HG02852 (cell line): ENCODE measurements around the gene UTP15.

Experiments
- ATAC-seq: cut with Tn5 transposase; IDR thresholded peaks from one replicate; pipeline ENCODE4 v1.9.1; 2021; ENCODE audit warnings: mild to moderate bottlenecking, moderate library complexity; ENCODE audit not compliant: unreplicated experiment

Gene UTP15, protein sequence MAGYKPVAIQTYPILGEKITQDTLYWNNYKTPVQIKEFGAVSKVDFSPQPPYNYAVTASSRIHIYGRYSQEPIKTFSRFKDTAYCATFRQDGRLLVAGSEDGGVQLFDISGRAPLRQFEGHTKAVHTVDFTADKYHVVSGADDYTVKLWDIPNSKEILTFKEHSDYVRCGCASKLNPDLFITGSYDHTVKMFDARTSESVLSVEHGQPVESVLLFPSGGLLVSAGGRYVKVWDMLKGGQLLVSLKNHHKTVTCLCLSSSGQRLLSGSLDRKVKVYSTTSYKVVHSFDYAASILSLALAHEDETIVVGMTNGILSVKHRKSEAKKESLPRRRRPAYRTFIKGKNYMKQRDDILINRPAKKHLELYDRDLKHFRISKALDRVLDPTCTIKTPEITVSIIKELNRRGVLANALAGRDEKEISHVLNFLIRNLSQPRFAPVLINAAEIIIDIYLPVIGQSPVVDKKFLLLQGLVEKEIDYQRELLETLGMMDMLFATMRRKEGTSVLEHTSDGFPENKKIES

DNA sequence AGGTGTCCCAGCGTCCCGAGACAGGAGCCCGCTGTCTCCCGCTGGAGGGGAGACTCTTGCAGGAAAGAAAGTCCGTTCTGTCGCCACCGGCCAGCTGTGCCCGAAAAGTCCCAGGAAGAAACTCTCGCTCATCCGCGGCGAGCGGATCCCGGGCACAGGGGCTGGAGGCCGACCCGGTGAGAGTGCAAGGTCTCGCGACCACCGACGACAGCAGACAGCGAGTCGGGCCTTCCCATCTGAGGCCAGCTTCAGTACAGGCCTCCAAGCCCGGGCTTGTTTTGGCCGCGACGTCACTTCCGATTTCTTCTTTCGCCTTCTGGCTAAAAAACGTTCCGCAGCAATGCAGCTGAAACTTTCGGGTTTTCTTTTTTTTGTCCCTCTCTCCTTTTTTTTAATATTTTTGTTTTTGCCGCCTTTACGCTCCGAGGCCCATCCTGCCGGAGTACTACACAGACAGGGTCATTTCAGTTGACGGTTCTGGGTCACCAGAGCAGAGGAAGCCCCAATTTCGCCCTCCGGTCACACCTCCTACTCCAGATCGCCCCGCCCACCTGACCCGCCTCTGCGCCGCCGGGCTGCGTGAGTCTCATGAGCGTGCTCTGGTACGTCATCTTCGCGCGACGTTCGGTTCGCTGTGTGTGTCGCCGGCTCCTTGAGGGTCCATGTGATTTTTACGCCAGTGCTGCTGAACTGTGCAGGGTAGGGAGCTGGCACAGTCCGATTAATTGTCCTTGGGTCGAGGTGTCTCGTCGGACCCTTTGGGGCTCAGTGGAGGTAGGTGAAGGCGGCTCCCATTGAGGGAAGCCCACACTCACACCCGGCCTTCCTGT is at the start of gene UTP15, which contains the start of gene ANKRA2:
UTP15 (plus strand) TSS at position 605 of the 830 bp plus-strand sequence. CDS start 1,602 bp downstream, outside the sequence.
ANKRA2 (minus strand) TSS at position 501 of the 830 bp plus-strand sequence. CDS start 2,758 bp downstream, outside the sequence.
- peak; percentile 93 for ATAC-seq

DNA sequence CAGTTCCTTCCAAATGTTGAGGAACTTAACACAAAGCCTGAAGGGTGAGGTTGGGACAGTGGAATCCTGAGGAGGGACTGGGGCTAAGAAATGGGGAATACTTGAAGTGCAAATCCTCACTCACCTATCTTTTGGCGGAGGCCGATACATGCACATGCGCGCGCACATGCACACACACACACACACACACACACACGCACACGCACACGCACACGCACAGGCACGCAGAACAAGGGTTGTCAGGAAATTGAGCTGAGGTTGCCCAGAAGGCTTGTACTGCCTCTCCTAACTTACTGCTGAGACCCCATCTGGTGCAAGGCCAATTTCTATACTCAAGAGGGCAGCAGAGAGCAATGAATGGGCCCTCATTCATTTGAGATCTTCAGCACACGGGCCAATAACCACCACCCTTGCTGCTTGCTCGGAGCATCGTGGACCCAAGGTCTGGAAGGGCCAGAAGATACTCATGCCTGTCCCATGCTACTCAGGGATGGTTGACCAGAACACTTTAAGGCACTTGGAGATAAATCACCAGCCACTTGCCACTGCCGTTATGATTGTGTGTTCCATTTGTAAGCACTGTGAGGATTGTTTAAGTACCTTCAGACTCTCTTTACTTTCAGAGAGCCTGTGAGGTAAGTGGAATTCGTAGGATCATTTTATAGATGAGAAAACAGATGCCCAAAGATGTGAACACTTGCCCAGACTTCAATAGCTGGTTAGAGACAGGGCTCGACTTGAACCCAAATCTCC is 45.8 kb upstream of the UTP15 start:
- peak; percentile 98 for ATAC-seq

DNA sequence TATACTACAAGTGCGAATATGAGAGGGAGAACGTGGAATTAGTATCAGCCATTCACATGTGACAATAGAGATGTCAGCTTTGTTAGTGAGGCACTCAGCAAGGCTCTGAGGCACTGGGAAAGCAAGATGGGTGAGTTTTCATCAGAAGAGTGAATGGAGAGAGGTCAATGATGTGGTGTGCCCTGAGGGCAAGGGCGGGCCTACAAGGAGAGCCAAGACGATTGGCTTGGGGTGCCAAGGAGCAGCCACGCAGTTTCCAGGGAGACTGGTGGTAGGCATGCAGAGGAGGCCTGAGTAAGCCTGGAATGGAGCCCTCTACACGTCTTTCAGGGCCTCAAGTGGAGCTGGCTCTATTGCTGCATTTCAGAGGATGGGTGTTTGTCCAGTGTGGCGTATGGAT is 42.6 kb upstream of the UTP15 start:
- no peak for ATAC-seq

DNA sequence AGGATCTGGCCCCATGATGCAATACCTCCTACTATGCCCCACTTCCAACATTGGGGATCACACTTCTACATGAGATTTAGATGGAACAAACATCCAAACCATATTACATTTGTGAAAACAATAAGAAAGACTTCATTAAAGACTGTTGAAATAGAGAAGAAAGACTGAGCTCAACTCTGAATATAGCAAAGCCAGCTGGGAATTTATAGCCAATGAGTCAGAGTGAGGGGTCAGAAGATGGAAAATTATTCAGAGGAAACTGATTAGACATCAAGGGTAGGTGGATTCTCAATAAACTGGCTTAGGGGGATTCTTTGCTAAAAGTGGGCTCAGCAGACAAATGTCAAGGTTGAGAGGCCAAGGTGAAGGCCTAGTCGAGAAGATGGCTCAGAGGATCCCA is 41.7 kb upstream of the UTP15 start:
- ATAC-seq: no peak

DNA sequence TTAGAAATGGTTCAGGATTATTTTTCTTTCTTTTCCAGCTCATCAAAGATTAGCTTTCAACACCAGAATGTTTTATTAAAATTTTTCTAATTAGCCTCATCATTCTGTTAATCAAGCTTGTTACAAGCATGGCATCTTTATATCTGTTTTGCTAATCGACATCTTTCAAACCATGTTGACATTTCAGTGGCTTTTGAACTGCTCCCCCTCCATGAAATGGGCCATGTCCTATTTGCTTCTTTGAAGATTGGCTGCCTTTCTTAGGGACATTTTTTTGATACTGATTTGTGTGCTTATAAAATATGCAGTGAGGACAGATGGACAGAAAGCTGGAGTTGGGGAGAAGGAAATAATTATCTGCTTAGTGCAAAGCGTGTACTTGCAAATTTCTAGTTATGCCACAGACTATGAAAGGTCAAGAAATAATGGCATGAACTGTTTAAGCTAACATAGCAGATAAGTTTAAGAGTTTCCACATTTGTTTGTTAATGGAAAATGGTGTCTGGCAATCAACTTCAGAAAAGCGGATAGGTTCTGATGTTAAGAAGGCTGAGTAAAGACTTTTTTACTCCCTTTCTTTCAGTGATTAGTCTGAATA is 39.8 kb upstream of the UTP15 start:
- no peak for ATAC-seq

DNA sequence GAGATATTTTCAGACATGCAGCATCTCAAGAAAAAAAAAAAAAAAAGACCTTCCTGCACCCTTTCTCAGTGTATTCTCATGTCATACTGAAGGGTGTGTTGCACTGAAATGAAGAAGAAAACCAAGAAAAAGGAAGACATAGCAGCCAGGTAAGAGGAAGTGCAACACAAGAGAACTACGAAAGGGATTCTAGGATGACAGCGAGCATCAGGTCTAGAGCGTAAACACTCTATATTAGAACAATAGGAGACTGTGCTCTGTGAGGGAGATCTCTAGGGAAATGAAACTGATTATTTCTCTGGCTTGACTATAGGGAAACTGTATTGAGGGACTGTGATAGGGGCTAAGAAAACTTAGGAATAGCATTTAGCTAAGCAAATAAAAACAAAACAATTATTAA is 37.3 kb upstream of the UTP15 start:
- no peak for ATAC-seq

DNA sequence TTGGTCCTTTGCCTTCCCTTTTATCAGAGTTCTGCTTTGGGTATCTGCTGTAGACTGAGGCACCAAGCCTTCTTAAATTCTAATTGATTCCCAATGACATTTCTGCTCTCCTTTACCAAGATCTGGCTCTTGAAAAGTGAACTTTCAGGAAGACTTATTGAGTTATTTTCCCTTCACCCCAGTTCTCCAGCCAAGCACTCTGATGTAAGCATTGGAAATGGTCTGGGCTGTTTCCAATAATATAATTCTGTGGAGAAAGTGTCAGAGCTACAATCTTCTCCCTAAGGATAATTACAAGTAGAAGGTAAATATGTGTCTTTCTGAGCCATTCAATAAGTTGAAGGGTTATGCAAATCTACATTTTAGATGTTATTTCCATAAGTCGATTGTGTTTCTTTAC is 36.5 kb upstream of the UTP15 start:
- ATAC-seq: no peak

DNA sequence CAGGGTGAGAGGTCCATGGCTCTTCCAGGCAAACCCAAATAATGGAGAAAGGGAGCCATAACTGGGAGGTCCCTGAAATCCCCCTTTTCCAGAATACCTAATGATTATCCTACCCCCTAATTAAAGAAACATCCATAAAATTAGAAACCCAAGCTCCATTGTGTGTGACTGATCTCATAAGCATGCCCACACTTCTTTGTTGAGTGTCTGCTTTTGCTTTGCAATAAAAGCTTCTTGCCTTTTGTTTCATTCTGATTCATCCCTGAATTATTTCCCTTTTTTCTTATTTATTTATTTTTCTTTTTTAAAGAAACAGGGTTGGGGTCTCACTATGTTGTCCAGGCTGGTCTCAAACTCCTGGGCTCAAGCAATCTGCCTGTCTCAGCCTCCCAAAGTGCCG is 34.2 kb upstream of the UTP15 start:
- ATAC-seq: no peak

DNA sequence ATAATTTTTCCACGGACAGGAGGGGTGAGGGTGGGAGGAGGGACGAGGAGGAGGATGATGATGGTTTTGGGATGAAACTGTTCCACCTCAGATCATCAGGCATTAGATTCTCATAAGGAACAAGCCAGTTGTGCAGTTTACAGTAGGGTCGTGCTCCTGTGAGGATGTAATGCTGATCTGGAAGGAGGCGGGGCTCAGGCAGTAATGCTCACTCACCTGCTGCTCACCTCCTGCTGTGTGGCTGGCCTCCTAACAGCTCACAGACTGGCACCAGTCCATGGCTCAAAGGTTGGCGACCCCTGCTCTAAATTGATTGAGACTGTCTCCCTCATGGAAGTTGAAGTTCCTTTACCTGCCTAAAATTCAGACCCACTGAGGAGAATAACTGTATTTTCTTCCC is 33.3 kb upstream of the UTP15 start:
- ATAC-seq: no peak

DNA sequence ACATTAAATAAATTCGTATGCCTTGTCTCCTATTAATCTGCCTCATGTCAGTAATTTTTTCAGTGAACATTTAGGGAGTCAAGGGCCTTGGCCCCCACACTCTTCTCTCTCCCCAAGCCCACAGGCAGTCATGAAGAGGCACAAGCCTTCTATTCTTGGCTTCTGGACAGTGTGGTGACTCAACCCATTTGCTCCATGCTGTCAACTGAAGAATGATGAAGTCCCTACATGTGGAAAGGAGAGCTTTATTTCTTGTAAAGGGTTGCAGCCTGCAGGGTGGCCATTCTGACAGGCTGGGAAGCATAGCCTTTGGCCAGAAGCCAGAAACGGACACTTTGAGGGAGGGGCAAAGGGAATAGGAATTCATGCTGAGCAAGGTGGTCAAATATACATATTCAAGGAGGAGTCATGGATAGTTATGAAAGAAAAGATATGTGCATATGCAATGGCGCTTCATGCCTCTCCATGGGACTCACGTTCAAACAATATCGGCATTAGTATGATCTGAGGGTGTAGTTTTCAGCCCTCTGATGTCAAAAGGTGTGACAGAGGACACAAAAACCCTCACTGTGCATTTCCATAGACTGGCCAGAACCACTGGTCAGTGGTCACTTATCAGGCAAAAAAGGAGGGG is 31.4 kb upstream of the UTP15 start:
- ATAC-seq: no peak

DNA sequence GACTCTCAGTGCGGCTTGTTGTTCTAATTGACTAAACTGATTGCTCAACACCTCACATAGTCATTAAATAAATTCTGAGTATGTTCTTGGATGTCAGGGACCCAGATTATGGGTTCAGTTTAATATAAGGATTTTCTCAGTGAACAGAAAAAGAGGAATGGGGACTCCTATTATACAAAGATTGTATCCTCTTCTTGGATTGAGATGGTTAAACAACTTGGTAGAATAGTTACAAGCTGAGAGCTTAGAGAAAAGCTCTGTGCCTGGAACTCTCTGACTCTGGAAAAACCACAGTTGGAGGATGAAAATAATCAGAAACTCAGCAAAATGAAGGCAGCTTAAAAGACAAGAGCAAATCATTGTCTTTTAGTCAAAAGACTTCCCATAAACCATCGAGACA is 30.6 kb upstream of the UTP15 start:
- ATAC-seq: no peak

DNA sequence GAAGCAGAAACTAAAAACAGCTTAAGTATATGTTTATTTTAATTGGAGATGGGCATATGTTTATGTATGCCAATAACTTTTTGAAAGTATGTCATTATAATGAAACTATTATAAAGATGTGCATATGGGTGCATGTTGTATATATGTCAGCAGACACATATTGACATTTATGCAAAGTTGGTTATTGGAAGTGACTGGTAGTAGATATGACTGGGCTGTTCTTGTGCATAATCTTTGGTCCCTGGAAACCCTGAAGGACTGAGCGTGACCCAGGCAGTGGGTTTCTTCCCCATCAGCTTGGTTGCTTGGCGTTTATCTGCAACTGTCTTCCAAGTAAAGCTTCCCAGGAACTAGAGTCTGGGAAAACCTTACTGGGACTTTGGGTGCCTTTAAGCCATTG is 25.8 kb upstream of the UTP15 start:
- ATAC-seq: no peak

DNA sequence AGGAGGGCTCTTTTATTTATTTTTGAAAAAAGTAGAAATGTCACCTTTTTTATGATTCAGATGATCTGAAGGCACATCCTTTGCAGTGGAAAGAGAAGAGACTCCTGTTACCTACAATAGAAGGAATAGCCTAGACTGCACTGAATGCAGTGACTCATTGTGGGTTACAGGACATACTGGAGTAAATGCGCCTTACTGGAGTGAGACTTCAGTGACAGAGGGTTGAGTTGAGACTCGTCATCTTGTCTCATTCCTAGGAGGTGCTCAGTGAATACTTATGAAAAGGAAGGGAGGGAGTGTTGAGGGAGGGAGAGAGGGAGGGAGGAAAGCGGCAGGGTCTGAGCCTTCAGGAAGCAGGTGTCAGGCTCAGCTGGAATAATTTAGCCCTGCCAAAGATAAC is 25.4 kb upstream of the UTP15 start:
- ATAC-seq: no peak

DNA sequence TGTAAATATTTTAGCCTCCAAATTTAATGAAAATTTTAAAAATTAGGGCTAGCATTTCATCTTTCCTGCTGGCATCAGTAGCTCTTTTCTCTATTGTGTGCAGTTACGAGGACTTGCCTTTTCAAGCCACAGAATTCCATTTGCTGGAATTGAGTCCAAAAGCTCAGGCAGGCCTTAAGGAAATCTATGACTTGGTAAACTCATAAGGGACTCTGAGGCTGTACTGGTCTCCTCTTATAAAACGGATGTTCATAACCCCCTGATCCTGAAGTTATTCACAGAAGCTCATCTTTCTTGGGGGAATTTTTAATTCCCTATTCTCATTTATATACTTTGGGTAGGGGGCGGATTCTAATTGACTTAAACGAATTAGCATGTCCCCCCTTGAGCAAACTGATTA is 23.5 kb upstream of the UTP15 start:
- ATAC-seq: no peak

DNA sequence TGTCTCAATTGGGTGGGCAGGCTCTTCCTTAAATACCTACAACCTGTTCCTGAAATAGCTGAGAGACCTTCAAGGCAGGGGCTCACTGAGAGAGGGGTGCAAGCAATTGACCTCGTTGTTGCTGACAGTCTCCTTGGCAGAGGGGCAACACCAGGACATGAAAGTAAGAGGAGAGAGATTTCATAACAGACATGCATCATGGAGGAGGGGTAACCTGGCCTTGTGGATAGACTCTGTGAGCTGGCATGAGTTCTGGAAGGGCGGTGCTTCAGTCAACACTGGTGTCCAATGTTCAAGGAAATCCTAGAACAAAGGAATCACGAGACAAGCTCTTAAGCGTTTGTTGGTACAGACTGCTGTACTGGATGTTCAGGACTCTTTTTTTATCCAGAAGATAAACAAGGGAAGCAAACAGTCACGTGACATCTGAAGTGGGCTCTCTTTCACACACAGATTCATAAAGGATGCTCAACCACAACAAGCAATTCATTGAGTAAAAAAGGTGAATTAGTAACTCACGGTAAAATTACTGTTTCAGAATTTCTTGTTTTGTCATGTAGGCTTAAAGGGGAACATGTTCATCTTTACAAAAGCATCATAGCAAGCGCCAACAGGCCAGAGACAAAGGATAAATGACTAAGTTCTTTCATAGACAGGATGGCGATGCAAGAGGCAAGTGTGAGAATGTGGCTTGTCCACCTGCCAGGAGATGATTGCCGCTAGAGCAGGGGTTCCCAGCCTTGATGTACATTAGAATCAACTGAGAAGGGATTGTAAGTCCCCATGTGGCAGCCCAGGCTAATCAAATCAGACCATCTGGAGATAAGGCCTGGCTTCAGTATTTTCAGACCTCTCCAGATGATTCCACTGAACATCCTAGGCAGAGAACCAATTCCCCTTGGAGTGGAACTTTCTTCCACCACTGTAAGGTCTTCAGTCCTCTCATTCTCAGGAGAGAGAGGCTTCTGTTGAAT is 20.8 kb upstream of the UTP15 start:
- ATAC-seq: no peak

DNA sequence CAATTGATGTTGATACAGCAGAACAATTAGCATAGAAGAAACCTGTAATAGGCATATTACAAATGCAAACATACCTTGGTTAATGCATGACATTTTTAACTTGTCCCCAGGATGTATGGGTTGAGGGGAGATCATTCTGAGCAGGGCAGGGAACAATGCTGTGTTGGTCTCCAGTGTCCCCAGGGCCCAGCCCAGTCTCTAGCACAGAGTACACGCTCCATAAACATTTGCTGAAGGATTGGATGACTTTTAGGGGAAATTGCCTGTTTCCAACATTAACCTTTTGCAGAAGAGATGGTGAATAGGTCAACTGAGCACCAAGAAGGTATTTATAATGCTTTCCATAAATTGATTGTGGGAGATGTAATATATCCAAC is 20.2 kb upstream of the UTP15 start:
- no peak for ATAC-seq

DNA sequence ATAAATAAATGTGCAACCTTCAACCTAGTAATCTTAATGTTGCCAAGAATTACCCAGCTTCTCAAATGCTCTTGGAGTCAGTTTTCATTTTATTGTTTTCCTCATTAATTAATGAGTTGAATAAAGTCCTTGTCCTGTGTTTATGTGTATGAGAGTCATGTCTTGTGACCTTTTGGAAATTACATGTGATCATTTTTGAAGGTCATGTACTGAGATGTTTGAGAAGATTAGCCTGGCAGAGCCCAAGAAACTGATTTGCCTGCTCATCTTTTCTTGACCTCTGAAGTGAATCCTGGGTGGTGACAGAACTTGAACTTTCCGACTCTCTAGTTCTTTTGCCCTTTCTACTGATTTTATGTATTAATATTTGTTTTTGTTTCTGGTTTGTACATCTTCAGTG is 15.5 kb upstream of the UTP15 start:
- no peak for ATAC-seq

DNA sequence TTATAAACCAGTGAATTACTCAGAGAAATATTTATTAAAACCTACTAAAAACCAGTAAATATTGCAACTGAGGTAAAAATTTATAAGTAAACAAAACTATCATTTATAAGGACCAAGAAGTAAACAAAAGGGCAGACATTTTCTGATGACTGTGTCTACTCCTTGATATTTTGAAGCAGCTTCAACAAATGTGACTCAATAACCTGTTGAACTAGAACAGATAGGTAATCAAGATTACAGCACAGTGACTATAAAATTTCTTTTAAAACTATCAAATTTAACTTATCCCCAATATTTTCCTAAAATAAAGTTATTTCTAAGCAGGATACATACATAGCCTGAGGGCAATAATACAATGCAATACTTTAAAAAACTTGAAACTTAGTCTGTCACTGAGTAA is 12.9 kb upstream of the UTP15 start:
- no peak for ATAC-seq

DNA sequence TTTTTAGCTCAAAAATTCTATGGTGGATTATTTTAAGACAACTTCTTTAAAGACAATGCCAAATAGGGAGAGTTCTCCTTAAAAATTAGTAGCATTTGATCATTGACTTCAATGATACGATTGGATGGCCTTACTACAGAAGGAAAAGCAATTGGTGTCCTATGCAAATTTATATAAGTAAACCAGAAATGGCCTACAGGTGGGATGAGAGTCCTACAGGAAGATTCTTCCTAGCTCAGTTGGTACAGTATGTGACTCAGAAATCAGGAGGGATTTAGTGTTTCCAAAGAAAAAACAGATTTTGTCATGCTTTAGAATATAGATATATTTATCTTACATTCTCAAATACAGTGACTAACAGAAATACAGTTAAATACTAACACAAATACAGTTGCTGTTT is 6.6 kb upstream of the UTP15 start:
- no peak for ATAC-seq
